SK-N-MC (cell line): Measurements from ENCODE around the gene HOMER3.

Experiments used
- EZH2 ChIP-seq: fragments of 200-600 bp; sonication (generic); IDR thresholded peaks from one replicate; pipeline ENCODE4 v1.6.1; 2017; ENCODE audit warnings: antibody characterized with exemption
- FOXP2 ChIP-seq: optimal IDR thresholded peaks from 2 replicates; pipeline ENCODE3; 2011; ENCODE audit warnings: mild to moderate bottlenecking, moderate library complexity; ENCODE audit not compliant: insufficient read depth; ENCODE audit errors: extremely low read length, control extremely low read depth

DNA sequence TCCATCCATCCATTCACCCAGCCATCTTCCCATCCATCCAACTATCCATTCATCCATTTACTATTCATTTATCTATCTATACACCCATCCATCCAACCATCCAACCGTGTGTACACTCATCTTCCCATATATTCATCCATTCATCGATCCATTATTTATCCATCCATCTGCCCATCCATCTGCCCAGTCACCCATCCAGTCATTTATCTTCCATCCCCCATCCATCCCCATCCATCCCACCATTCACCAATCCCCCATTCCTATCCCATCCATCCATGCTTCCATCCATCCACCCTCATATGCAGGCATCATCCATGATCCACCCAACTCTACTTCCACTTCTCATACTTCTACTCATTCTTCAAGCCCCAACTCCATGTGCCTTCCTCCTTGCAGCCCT is 14.0 kb upstream of the HOMER3 start:
- TF ChIP-seq EZH2 = no peak
- no peak for TF ChIP-seq FOXP2
